ENCODE measurements around the gene ANKS1B.
"Not testable (repeated sequence)": the region's sequence is repeated elsewhere in the genome, so short reads cannot be mapped to it uniquely, and the experiment has no call there.

Gene ANKS1B

GRCh38 chr12:99686142-99686541, 298.6 kb downstream of the ANKS1B start:
- FAIRE-seq: no peak

DNA sequence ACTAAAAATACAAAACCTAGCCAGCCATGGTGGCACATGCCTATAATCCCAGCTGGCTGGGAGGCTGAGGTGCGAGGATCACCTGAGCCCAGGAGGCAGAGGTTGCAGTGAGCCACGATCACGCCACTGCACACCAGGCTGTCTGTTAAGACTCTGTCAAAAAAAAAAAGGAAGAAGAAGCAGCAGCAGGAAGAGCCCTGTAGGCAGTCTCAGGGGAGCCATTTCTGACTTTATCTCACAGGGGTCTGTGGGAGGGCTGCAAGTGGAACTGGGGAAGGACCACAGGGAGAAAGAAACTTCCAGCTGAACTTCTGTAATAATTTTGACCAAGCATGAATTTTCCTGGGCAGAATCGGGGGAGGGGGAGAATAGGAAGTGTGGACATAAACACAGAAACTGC, 304.5 kb downstream of the ANKS1B start:
- FAIRE-seq: no peak

GRCh38 chr12:99670635-99671034, 314.1 kb downstream of the ANKS1B start:
- no peak for FAIRE-seq

GRCh38 chr12:99658671-99659349, 325.9 kb downstream of the ANKS1B start:
- FAIRE-seq: peak; percentile 92

- no peak for FAIRE-seq
These were observed 335.2 kb downstream of the ANKS1B start for GRCh38 chr12:99649551-99649950.

GRCh38 chr12:99648183-99648582, 336.6 kb downstream of the ANKS1B start:
- FAIRE-seq: no peak

GRCh38 chr12:99647453-99647852, 337.3 kb downstream of the ANKS1B start, which contains the start of gene GARIN6:
GARIN6 (plus strand) TSS chr12:99647753; CDS start chr12:99648175, 422 bp downstream.
- FAIRE-seq: no peak

GRCh38 chr12:99644629-99645028, 340.1 kb downstream of the ANKS1B start:
- FAIRE-seq: no peak

DNA sequence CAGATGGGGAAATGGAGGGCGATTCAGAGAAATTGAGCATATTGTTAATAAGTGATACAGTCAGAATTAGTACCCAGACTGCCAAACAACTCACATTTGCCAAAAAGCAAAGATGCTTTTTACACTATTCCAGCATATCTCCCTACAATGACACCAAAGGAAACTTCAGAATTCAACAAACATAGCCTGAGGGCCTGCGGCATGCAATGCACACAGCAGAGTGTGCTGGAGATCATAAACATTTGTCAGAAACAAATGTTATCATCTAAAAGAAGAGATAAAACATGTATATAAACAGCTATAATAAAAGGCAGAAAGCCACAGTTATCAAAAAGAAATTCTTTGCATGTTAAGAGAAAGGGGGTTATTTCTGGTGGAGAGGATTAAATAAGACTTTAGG, 357.3 kb downstream of the ANKS1B start:
- no peak for FAIRE-seq

DNA sequence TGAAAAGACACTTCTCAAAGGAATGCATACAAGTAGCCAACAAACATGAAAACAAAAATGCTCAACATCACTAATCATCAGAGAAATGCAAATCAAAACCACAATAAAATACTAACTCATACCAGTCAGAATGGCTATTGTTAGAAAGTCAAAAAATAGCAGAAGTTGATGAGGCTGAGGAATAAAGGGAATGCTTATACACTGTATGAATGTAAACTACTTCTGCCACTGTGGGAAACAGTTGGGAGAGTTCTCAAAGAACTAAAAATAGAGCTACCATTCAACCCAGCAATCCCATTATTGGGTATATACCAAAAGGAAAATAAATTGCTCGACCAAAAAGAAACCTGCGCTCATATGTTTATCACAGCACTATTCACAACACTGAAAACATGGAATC, 360.1 kb downstream of the ANKS1B start:
- not testable (repeated sequence) for FAIRE-seq

DNA sequence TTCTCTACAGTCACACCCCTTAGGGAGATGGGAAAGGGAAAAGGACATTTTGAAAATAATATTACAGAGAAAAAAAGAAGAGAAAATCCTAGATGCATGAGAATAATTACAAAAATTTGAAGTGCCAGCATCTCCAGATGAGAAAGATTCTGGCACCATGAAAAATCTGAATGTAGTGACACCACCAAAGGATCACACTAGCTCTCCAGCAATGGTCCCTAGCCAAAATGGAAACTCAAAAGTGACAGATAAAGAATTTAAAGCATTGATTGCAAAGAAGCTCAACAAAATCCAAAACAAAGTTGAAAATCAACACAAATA, 364.6 kb downstream of the ANKS1B start:
- no peak for FAIRE-seq

DNA sequence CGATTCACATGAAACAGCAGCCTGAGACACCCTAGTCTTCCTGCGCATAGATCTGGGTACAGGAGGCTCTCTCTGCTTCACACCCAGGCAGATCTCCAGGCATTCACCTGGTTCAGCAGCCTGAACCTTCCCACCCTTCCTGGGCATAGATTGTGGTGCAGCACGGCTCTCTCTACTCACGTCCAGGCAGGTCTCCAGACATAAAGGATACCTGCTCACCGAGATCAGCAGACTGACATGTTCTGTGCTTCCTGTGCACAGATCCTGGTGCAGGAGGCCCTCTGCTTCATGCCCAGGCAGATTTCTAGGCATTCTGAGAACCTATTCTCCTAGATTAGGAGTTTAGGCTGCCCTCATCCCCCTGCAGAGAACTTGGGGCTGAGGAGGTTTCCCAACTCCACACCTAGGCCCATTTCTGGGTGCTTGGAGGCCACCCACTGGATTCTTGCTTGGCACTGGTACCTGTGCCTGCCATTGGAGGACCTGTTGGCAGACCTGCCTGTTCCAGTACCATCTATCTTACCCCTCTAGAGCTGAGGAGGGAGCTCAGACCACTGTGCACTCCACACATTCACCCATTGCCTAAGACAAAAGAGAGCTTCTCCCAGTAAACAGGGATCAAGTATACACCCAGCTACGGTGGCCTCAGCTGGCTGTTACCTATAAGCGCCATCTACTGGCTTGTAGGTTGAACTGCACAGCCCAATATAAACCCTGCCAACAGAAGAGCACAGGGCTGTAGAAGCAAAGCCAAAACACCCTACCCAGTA, 365.2 kb downstream of the ANKS1B start:
- no peak for FAIRE-seq

- FAIRE-seq: no peak
These were observed 366.1 kb downstream of the ANKS1B start for GRCh38 chr12:99618657-99619056.

DNA sequence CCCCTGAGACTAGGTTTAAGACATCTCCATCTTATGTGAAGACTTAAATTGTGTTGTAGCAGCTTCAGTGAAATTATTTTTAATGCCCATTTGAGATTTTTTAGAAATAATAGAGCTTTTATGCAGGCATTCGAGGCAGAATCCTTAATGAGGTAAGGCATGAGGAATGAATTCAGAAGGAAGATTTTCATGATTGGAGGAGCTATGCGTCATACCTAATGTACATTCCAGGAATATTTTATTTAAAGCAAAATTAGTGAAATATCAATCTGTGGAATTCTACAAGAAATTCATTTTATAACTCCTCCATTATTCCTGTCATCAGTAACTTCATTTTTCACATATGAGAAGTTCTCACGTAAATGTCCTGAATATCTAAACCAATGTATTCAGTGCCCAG, 373.1 kb downstream of the ANKS1B start:
- no peak for FAIRE-seq

- no peak for FAIRE-seq
These were observed 373.6 kb downstream of the ANKS1B start for GRCh38 chr12:99611117-99611516.

DNA sequence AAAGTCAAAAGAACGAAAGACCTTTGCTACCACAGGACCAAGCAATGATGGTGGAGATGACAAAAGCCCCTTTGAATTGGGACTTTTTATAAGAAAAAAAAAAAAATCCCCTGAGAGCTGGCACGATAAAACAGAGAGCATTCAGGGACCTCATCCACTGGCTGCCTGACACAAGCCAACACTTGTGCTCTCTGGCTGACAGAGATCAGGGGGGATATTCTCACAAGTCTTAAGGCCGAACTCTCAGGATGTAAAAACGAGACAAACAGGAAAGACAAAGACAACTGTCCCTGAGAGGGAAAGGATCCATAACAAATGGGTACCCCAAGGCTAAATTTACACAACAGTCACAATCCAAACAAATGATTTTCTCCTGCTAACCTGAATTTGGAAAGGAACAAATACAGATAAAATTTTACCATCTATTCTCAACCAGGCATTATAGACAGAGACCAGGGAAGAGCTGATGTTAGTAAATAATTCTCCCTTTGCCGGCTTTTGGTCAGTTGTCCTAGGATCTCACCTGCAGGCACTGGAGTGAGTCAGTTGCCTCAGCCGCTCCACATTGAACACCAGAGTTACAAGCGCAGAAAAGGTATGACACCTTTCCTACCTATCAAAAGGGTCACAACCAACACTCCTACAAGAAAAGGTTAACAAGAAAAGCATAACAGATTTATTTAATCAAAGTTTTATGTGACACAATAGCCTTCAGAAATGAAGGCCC, 375.1 kb downstream of the ANKS1B start:
- no peak for FAIRE-seq

GRCh38 chr12:99600388-99600787, 384.3 kb downstream of the ANKS1B start:
- no peak for FAIRE-seq

DNA sequence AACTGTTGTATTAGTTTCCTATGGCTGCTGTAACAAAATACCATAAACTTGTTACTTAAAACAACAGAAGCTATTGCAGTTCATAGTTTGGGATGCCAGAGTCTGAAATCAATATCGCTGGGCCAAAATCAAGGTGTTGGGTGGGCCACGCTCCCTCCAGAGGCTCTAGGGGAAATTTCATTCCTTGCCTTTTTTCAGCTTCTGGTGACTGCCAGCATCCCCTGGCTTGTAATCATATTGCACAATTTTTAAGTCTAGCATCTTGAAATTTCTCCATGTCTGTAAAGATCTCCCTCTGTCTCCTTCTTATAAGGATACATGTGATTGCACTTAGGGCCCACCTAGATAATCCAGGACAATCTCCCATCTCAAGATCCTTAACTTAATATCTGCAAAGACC, 386.0 kb downstream of the ANKS1B start:
- no peak for FAIRE-seq

- FAIRE-seq: no peak
These were observed 388.0 kb downstream of the ANKS1B start for GRCh38 chr12:99596762-99597161.

DNA sequence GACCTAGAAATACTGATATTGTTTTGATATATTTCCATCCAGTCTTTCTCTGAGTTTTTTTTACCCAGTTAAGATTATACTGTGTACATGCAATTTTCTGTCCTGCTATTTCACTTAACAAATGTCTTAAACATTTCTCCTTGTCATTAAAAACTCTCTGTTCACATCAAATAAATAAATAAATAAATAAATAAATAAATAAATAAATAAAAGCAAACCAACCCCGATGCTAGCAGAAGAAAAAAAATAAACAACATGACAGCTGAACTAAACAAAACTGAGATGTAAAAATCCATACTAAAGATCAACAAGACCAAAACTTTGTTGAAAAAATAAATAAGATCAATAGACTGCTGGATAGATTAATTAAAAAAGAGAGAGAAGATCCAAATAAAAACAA, 407.6 kb downstream of the ANKS1B start:
- not testable (repeated sequence) for FAIRE-seq

GRCh38 chr12:99573980-99574379, 410.8 kb downstream of the ANKS1B start:
- no peak for FAIRE-seq

- FAIRE-seq: no peak
These were observed 417.7 kb downstream of the ANKS1B start for GRCh38 chr12:99567072-99567471.

- no peak for FAIRE-seq
These were observed 426.6 kb downstream of the ANKS1B start for GRCh38 chr12:99558109-99558508.

DNA sequence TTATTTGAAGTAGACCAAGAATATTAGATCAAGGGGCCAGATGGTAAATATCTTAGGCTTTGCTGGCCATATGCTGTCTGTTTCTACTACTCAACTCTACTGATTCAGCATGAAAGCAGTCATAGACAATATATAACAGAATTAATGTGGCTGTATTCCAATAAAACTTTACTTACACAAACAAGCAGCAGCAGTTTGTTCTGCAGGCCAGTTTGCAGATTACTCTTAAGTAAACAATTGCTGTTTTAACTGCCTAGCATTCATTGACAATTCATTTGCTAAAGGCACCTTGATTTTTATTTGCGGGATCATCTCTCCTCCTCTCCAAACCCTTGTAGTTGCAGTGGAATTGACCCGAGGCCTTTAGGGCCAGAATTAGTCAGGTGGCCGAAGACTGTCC, 431.3 kb downstream of the ANKS1B start:
- peak; percentile 66 for FAIRE-seq

Measured in islet of Langerhans (tissue), 1 donor.